Fibroblast of skin of left biceps (primary cell): ENCODE results near the gene JAML.

Experiments used
- DNase-seq, 2 experiments: peaks; one replicate each; pipeline ENCODE4 v3.0.0-alpha.2; 2013; ENCODE audit warnings: low read depth in 2 of 2

JAML gene

GRCh38 chr11:118215765-118216164, 9.0 kb downstream of the JAML start:
- no peak for DNase-seq

GRCh38 chr11:118215262-118215661, 9.5 kb downstream of the JAML start:
- no peak for DNase-seq

- no peak for DNase-seq
These were observed 10.4 kb downstream of the JAML start for GRCh38 chr11:118214210-118214914.

GRCh38 chr11:118213781-118214180, 11.0 kb downstream of the JAML start:
- no peak for DNase-seq

GRCh38 chr11:118213201-118213600, 11.6 kb downstream of the JAML start:
- no peak for DNase-seq

- DNase-seq, result no peak
These were observed 12.0 kb downstream of the JAML start for GRCh38 chr11:118212781-118213191.

GRCh38 chr11:118212131-118212725, 12.6 kb downstream of the JAML start:
- DNase-seq, result no peak

GRCh38 chr11:118211006-118211405, 13.8 kb downstream of the JAML start:
- no peak for DNase-seq

- DNase-seq, result no peak
These were observed 14.5 kb downstream of the JAML start for GRCh38 chr11:118210323-118210722.

- no peak for DNase-seq
These were observed 15.8 kb downstream of the JAML start for GRCh38 chr11:118209033-118209432.

- no peak for DNase-seq
These were observed 17.7 kb downstream of the JAML start for GRCh38 chr11:118207079-118207478.

GRCh38 chr11:118206391-118207031, 18.3 kb downstream of the JAML start:
- DNase-seq, result no peak

GRCh38 chr11:118205606-118206378, 19.0 kb downstream of the JAML start:
- no peak for DNase-seq

GRCh38 chr11:118202599-118203422, 22.0 kb downstream of the JAML start:
- DNase-seq, result no peak

- no peak for DNase-seq
These were observed 22.8 kb downstream of the JAML start for GRCh38 chr11:118201966-118202365.

GRCh38 chr11:118200901-118201680, 23.7 kb downstream of the JAML start:
- DNase-seq, result no peak

GRCh38 chr11:118200497-118200896, 24.3 kb downstream of the JAML start:
- DNase-seq, result no peak

- no peak for DNase-seq
These were observed 25.7 kb downstream of the JAML start for GRCh38 chr11:118199135-118199534.

GRCh38 chr11:118198370-118198769, 26.4 kb downstream of the JAML start:
- no peak for DNase-seq

GRCh38 chr11:118194835-118195627, 29.8 kb downstream of the JAML start:
- peak in 1 of 2 experiments; percentile 11 for DNase-seq
